ENCODE data around the gene NSMF. TPM values are rescaled to one million over a fixed set of nuclear protein-coding genes. Genes with fewer than 3 reads are reported as not detected.
"Not testable (repeated sequence)": the region's sequence is repeated elsewhere in the genome, so short reads cannot be mapped to it uniquely, and the experiment has no call there.

The NSMF gene
- total RNA-seq, 3 donors from 2014 or later (not counting 1 experiment from before 2014, with no cell fraction given): 78.1 to 111 (median 87.8) TPM

- no peak for TF ChIP-seq CTCF (IDR thresholded peaks at IDR 0.05)
- ATAC-seq: no peak
- Mint-ChIP-seq H3K36me3 (no peaks in the 10 kb centered on the region), H3K9me3 (no peaks in the 10 kb centered on the region), H3K27me3 (ENCODE audit: low read depth in 2 of 2) (peaks cover 0 to 6% of the 10 kb centered on the region in 2 donors), H3K4me1 (peaks cover 7 to 17% of the 10 kb centered on the region in 2 donors), H3K27ac (no peak overlapping the region), H3K4me3 (no peak overlapping the region)
- intact Hi-C loops (cut with micrococcal nuclease): no loop called here
- Histone ChIP-seq H3K4me1 (ENCODE audit: control insufficient read depth, insufficient read depth, low read length) (peaks cover 6% of the 10 kb centered on the region), H3K27me3 (ENCODE audit: control insufficient read depth, insufficient read depth, low read length) (no peaks in the 10 kb centered on the region), H3K27ac (ENCODE audit: low read length) (no peak overlapping the region), H3K9me3 (ENCODE audit: control insufficient read depth, insufficient read depth, low read length) (no peaks in the 10 kb centered on the region), H3K36me3 (ENCODE audit: control insufficient read depth, insufficient read depth, low read length) (no peaks in the 10 kb centered on the region), H3K4me3 (ENCODE audit: low read length) (no peak overlapping the region)
- WGBS (ENCODE audit: insufficient coverage): 96% methylated on average over 7 of the region's 7 CpGs
- no peak for DNase-seq
Observed at GRCh38 chr9:137467896-137468295, 8.8 kb upstream of the NSMF start.

GRCh38 chr9:137467161-137467581 is 8.0 kb upstream of the NSMF start:
- no peak for DNase-seq
- peaks cover 13% of the 10 kb centered on the region for H3K4me1 ChIP-seq (ENCODE audit: control insufficient read depth, insufficient read depth, low read length)
- Mint-ChIP-seq H3K27ac (peak overlapping the region in 1 of 2 donors; percentile 33), H3K9me3 (no peaks in the 10 kb centered on the region), H3K4me3 (no peak overlapping the region), H3K4me1 (peaks cover 7 to 19% of the 10 kb centered on the region in 2 donors), H3K27me3 (ENCODE audit: low read depth in 2 of 2) (peaks cover 0 to 3% of the 10 kb centered on the region in 2 donors), H3K36me3 (no peaks in the 10 kb centered on the region)
- no peaks in the 10 kb centered on the region for H3K27me3 ChIP-seq (ENCODE audit: control insufficient read depth, insufficient read depth, low read length)
- no peak overlapping the region for H3K27ac ChIP-seq (ENCODE audit: low read length)
- intact Hi-C loops (cut with micrococcal nuclease): no loop called here
- H3K9me3 ChIP-seq (ENCODE audit: control insufficient read depth, insufficient read depth, low read length): no peaks in the 10 kb centered on the region
- no peak overlapping the region for H3K4me3 ChIP-seq (ENCODE audit: low read length)
- TF ChIP-seq CTCF (IDR thresholded peaks at IDR 0.05): no peak
- H3K36me3 ChIP-seq (ENCODE audit: control insufficient read depth, insufficient read depth, low read length): no peaks in the 10 kb centered on the region
- ATAC-seq: no peak
- WGBS (ENCODE audit: insufficient coverage): 96% methylated on average over 16 of the region's 16 CpGs

GRCh38 chr9:137466389-137467085 is 7.4 kb upstream of the NSMF start:
- H3K27me3 ChIP-seq (ENCODE audit: control insufficient read depth, insufficient read depth, low read length); H3K36me3 Mint-ChIP-seq; H3K36me3 ChIP-seq (ENCODE audit: control insufficient read depth, insufficient read depth, low read length); H3K9me3 ChIP-seq (ENCODE audit: control insufficient read depth, insufficient read depth, low read length); DNase-seq; H3K27me3 Mint-ChIP-seq (ENCODE audit: low read depth in 2 of 2); H3K4me3 Mint-ChIP-seq; intact Hi-C loops (cut with micrococcal nuclease); H3K9me3 Mint-ChIP-seq; H3K4me3 ChIP-seq (ENCODE audit: low read length); H3K27ac ChIP-seq (ENCODE audit: low read length); ATAC-seq: not testable (repeated sequence)
- H3K4me1 Mint-ChIP-seq: peaks cover 7 to 26% of the 10 kb centered on the region in 2 donors
- peaks cover 19% of the 10 kb centered on the region for H3K4me1 ChIP-seq (ENCODE audit: control insufficient read depth, insufficient read depth, low read length)
- WGBS (ENCODE audit: insufficient coverage): 93% methylated on average over 35 of the region's 35 CpGs
- H3K27ac Mint-ChIP-seq: peak overlapping the region in 1 of 2 donors; percentile 53

- no peak for ATAC-seq
- WGBS (ENCODE audit: insufficient coverage): 94% methylated on average over 23 of the region's 23 CpGs
- H3K27ac Mint-ChIP-seq: peak overlapping the region; percentile 32 to 53
- H3K27me3 ChIP-seq (ENCODE audit: control insufficient read depth, insufficient read depth, low read length): no peaks in the 10 kb centered on the region
- intact Hi-C loops (cut with micrococcal nuclease): no loop called here
- no peaks in the 10 kb centered on the region for H3K9me3 ChIP-seq (ENCODE audit: control insufficient read depth, insufficient read depth, low read length)
- no peak overlapping the region for H3K27ac ChIP-seq (ENCODE audit: low read length)
- H3K27me3 Mint-ChIP-seq (ENCODE audit: low read depth in 2 of 2): no peaks in the 10 kb centered on the region
- peaks cover 25% of the 10 kb centered on the region for H3K4me1 ChIP-seq (ENCODE audit: control insufficient read depth, insufficient read depth, low read length)
- DNase-seq: no peak
- peaks cover 5 to 28% of the 10 kb centered on the region in 2 donors for H3K4me1 Mint-ChIP-seq
- no peak overlapping the region for H3K4me3 ChIP-seq (ENCODE audit: low read length)
- no peak overlapping the region for H3K4me3 Mint-ChIP-seq
- H3K36me3 ChIP-seq (ENCODE audit: control insufficient read depth, insufficient read depth, low read length): no peaks in the 10 kb centered on the region
- H3K9me3 Mint-ChIP-seq: no peaks in the 10 kb centered on the region
- no peak for TF ChIP-seq CTCF (IDR thresholded peaks at IDR 0.05)
- no peaks in the 10 kb centered on the region for H3K36me3 Mint-ChIP-seq
Observed at GRCh38 chr9:137465720-137466388, 6.7 kb upstream of the NSMF start.
